ENCODE measurements around the gene PNLIP. TPM values are rescaled to one million over a fixed set of nuclear protein-coding genes. Genes with fewer than 3 reads are reported as not detected.

PNLIP gene
- total RNA-seq, 2 donors from 2014 or later = 5.0 TPM; not detected in 1

GRCh38 chr10:116607336-116607735, 61.6 kb downstream of the PNLIP start:
- intact Hi-C loops (cut with DNase I) = no loop called here
- H3K36me3 ChIP-seq = no peaks in the 10 kb centered on the region
- TF ChIP-seq CTCF (IDR thresholded peaks at IDR 0.05) = no peak
- H3K27ac ChIP-seq = no peak overlapping the region
- peaks cover 9% of the 10 kb centered on the region for H3K27me3 ChIP-seq
- no peaks in the 10 kb centered on the region for H3K9me3 ChIP-seq
- no peaks in the 10 kb centered on the region for H3K4me1 ChIP-seq
- no peak overlapping the region for H3K9ac ChIP-seq (ENCODE audit: low read depth in 2 of 2, low read length in 2 of 2)
- DNase-seq = no peak
- H3K4me3 ChIP-seq = no peak overlapping the region

DNA sequence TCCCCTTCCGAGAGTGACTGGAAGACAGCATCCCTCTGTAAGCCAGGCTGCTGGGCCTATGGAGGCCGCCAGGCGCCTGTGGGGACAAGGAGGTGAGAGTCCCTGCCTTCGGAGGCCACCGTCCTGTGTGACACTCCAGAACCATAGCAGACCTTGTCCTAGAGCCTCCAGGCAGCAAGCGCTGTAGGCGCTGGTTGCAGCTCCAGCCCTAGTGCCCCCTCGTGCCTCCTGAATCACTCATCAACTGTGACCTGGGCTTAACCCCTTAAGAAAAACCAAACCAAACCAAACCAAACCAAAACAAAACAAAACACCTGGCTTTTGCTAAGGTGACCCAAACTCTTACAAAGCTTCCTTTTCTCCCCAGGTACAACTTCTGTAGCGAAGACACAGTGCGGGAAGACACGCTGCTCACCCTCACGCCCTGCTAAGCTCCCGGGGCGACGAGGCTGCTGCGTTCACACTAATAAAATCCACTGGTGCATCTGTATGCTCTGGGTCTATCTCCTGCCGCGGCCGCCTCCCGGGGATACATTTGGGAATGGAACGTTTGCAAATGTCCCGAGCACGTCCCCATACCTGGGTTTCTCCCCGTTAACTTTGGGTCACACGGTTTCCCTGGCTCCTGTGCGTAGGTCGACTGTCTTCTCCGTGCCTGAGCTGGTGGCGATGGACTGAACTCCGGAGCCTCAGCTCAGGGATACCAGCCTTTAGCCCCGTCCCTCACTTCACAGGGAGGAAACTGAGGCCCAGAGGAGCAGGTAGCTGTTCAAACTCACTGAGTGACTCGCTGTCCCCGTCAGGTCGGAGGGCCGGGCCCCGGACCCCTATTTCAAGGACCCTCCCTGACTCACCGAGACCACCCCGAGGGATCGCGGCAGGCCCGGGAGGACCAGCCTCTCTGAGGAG, 63.2 kb downstream of the PNLIP start:
- Histone ChIP-seq H3K27ac (no peak overlapping the region), H3K9ac (ENCODE audit: low read depth in 2 of 2, low read length in 2 of 2) (peak overlapping the region; percentile 79 to 88), H3K27me3 (peaks cover 9% of the 10 kb centered on the region), H3K4me3 (peak overlapping the region; percentile 55), H3K4me1 (no peaks in the 10 kb centered on the region), H3K9me3 (no peaks in the 10 kb centered on the region), H3K36me3 (no peaks in the 10 kb centered on the region)
- intact Hi-C loops (cut with DNase I) = no loop called here
- TF ChIP-seq CTCF (IDR thresholded peaks at IDR 0.05) = no peak
- DNase-seq = peak; percentile 42

- Histone ChIP-seq H3K36me3 (no peaks in the 10 kb centered on the region), H3K9me3 (no peaks in the 10 kb centered on the region), H3K4me1 (no peaks in the 10 kb centered on the region), H3K9ac (ENCODE audit: low read depth in 2 of 2, low read length in 2 of 2) (no peak overlapping the region), H3K4me3 (no peak overlapping the region), H3K27me3 (peaks cover 9% of the 10 kb centered on the region), H3K27ac (no peak overlapping the region)
- DNase-seq = no peak
- no peak for TF ChIP-seq CTCF (IDR thresholded peaks at IDR 0.05)
- intact Hi-C loops (cut with DNase I) = no loop called here
Observed at GRCh38 chr10:116610443-116611152, 64.9 kb downstream of the PNLIP start.

- H3K4me3 ChIP-seq = no peak overlapping the region
- no peaks in the 10 kb centered on the region for H3K36me3 ChIP-seq
- no peaks in the 10 kb centered on the region for H3K9me3 ChIP-seq
- H3K9ac ChIP-seq (ENCODE audit: low read depth in 2 of 2, low read length in 2 of 2) = no peak overlapping the region
- intact Hi-C loops (cut with DNase I) = no loop called here
- no peak for TF ChIP-seq CTCF (IDR thresholded peaks at IDR 0.05)
- no peaks in the 10 kb centered on the region for H3K4me1 ChIP-seq
- peak; percentile 45 for DNase-seq
- peaks cover 9% of the 10 kb centered on the region for H3K27me3 ChIP-seq
- no peak overlapping the region for H3K27ac ChIP-seq
Observed at GRCh38 chr10:116611153-116611545, 65.4 kb downstream of the PNLIP start.

DNA sequence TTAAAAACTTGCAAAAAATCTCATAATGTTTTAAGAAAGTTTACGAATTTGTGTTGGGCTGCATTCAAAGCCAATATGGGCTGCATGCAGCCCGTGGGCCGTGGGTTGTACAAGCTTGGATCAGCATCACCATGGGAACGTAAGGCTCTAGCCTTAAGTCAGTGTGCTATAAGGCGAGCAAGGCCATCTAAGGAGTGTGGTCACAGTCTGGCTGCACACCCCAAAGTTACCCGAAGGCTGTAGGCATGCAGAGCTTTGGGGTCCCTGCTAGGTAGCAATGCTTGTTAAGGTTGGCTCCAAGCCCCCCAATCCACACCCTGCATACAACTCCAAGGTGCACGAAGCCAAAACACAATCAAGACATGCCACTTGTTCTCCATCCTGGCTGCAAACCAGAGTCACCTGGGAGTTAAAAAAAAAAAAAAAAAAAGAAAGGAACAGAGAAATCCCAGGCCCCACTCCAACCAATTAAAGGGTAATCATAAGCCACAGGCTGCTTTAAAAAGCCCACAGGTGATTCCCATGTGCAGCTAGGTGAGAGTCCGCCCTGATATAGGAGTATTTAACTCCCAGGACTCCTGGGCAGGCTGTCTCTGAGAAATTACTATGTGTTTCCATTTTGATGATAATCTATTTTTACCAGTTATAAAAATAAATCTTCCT, 66.5 kb downstream of the PNLIP start:
- Histone ChIP-seq H3K4me1 (no peaks in the 10 kb centered on the region), H3K27me3 (peaks cover 9% of the 10 kb centered on the region), H3K9ac (ENCODE audit: low read depth in 2 of 2, low read length in 2 of 2) (no peak overlapping the region), H3K9me3 (no peaks in the 10 kb centered on the region), H3K4me3 (no peak overlapping the region), H3K36me3 (no peaks in the 10 kb centered on the region), H3K27ac (no peak overlapping the region)
- intact Hi-C loops (cut with DNase I) = no loop called here
- no peak for TF ChIP-seq CTCF (IDR thresholded peaks at IDR 0.05)
- no peak for DNase-seq
